ENCODE results near the gene CYB5R4. TPM values are rescaled to one million over a fixed set of nuclear protein-coding genes. Genes with fewer than 3 reads are reported as not detected.
"Not testable (repeated sequence)": the region's sequence is repeated elsewhere in the genome, so short reads cannot be mapped to it uniquely, and the experiment has no call there.

Gene CYB5R4
- total RNA-seq, 1 donor from 2014 or later, result 17.1 TPM

DNA sequence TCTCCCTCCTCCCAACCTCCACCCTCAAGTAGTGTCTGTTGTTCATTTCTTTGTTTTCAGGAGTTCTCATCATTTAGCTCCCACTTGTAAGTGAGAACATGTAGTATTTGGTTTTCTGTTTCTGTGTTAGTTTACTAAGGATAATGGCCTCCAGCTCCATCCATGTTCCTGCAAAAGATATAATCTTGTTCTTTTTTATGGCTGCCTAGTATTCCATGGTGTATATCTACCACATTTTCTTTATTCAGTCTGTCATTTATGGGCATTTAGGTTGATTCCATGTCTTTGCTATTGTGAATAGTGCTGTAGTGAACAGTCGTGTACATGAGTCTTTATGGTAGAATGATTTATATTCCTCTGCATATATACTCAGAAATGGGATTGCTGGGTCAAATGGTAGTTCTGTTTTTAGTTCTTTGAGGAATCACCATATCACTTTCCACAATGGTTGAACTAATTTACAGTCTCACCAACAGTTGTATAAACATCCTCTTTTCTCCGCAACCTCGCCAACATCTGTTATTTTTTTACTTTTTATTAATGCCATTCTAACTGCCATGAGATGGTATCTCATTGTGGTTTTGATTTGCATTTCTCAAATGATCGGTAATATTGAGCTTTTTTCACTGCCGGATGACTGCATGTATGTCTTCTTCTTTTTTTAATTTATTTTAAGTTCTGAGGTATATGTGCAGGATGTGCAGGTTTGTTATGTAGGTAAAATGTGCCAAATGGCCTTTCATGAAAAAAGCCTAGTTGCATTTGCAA is 48.3 kb downstream of the CYB5R4 start:
- DNase-seq (ENCODE audit: low read depth), result not testable (repeated sequence)

DNA sequence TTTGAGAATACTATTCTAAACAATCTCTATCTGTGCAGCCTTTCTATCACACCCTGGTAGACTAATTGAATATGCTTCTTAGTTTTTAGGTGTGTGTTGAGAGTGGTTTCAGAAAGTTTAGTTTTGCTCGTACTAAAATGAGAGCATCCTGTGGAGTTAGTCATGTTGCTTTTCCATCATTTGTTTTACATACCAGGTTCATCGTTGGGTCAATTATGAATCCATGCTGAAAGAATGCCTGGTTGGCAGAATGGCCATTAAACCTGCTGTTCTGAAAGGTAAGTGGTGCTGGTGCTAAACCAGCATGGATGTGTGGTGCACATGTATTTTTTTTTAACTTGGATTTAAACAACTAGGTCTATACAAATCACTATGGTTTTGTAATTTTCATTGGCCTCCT is 49.3 kb downstream of the CYB5R4 start:
- DNase-seq (ENCODE audit: low read depth), result peak; percentile 1

DNA sequence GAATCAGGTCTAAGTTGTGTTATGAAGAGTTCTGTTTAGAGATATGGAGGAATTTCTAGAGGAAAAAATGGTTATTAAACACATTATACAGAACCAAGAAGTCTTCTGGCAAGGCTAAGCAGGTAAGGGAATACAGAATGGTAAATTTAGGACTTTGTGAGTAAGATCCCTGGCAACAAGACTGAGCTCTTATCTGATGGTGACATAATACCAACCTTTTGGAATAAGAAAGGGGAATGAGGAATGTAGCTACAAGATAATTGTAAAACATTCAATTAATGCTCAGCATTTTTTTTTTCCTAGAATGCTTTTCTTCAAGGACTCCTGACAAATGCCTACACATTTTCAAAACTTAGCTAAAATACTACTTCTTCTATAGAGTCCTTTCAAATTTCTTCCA is 51.8 kb downstream of the CYB5R4 start:
- no peak for DNase-seq (ENCODE audit: low read depth)

DNA sequence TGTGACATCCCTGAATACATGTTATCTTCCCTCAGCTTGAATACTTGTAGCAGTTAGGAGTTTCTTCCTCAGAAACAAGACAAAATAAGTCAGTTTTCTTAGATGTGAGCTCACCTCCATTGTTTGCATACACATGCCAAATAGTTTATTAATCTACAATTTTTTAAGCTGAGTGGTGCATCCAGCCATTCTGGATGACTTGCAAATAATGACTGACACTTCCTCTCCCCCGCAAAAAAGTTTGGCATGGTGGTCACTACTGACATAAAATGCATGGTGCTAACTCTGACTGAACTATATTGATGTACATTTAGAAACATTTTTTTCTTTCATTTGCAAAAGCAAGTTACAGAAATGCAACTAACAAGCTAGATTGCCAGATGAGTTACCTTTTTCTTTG is 55.5 kb downstream of the CYB5R4 start:
- no peak for DNase-seq (ENCODE audit: low read depth)

DNA sequence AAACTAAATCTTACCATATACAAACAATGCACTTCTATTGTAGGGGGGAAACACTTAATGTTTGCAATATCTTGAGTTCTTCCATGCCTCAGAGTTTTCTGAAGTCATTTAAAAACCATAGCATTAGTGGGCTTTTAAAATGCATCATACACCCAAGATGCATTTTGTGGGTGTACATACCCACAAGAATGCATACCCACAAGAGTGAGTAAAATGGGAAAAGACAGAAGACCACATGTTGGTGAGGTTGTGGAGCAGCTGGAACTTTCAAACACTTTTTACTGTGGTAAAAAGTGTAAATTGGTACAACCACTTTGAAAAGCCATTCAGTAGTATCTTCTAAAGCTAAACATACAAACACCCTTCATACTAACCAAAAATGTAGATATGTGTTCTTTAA is 57.5 kb downstream of the CYB5R4 start:
- DNase-seq (ENCODE audit: low read depth), result no peak

DNA sequence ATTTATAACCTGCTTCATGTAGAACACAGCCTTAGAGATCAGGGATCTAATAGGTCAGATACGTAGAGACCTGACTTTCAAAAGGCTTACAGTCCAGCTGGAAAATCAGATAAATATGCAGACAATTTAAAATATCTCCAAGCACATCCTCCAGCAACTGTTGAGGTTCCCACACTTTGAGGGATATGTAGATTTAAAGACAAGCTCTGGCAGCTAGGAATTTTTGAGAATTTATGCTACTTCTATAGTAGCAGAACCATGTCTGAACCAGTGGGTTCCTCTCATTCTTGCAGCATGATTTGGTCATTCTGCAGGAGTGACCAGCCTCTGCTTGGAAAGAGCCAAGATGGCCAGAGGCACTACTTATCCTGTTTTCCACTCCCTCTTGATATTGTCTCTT is 60.5 kb downstream of the CYB5R4 start:
- no peak for DNase-seq (ENCODE audit: low read depth)

DNA sequence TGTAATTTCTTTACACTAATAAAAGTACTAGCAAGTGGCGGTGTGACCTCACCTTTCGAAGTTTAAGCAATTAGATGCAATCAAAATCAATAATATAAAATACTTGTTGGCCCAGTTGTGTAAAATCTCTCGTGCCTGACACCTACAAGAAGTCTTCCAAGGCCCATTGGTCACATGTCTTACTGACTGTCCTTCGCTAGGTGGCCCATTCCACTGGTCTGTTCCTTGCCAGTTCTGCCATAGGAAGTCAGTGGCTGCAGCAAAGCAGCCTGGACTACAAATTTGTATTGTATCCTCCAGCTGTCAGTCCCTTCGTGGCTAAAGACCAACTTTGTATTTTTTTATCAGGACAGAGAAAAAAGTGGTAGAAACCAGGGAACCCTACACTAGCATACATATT is 61.8 kb downstream of the CYB5R4 start:
- DNase-seq (ENCODE audit: low read depth), result no peak

DNA sequence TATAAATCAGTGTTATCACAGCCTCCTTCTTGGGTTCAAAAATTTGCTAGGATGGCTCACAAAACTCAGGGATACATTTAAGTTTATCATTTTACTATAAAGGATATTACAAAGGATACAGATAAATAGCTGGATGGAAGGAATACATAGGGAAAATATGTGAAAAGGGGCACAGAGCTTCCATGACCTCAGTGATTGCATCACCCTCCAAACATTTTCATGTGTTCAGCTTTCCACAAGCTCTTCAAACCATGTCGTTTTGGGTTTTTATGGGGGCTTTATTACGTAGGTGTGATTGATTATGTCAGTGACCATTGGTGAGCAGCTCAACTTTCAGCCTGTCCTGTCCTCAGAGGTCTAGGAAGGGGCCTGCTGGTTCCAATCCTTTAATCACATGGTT is 68.0 kb downstream of the CYB5R4 start:
- DNase-seq (ENCODE audit: low read depth), result no peak

DNA sequence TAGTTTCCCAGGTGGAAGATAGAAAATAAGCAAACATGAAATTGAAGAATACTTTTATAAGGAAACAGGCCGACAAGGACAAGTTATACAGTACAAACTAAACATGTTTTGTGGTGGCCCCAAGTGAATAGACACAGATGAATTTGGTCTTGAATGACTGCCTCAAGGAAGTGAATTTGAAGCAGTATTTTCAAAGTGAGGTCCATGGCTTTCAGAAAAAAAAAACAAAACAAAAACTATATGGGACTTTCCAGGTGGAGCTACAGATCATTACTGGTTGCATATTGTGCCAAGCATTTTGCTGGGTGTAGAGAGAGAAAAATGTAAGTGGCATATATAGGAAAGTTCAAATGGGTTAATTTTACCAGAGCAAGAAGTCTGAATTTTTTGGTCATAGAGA is 68.8 kb downstream of the CYB5R4 start:
- peak; percentile 8 for DNase-seq (ENCODE audit: low read depth)

DNA sequence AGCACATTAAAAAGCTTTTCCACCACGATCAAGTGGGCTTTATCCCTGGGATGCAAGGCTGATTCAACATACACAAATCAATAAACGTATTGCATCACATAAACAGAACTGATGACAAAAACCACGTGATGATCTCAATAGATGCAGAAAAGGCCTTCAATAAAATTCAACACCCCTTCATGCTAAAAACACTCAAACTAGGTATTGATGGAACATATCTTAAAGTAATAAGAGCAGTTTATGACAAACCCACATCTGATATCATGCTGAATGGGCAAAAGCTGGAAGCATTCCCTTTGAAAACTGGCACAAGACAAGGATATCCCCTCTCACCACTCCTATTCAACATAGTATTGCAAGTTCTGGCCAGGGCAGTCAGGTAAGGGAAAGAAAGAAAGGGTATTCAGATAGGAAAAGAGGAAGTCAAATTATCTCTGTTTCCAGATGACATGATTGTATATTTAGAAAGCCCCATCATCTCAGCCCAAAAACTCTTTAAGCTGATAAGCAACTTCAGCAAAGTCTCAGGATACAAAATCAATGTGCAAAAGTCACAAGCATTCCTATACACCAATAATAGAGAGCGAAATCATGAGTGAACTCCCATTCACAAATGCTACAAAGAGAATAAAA is 86.8 kb downstream of the CYB5R4 start:
- not testable (repeated sequence) for DNase-seq (ENCODE audit: low read depth)

DNA sequence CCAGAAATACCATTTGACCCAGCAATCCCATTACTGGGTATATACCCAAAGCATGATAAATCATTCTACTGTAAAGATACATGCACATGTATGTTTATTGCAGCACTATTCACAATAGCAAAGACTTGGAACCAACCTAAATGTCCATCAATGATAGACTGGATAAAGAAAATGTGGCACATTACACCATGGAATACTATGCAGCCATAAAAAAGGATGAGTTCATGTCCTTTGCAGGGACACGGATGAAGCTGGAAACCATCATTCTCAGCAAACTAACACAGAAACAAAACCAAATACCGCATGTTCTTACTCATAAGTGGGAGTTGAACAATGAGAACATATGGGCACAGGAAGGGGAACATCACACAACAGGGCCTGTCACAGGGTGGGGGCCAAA is 88.5 kb downstream of the CYB5R4 start:
- not testable (repeated sequence) for DNase-seq (ENCODE audit: low read depth)

DNA sequence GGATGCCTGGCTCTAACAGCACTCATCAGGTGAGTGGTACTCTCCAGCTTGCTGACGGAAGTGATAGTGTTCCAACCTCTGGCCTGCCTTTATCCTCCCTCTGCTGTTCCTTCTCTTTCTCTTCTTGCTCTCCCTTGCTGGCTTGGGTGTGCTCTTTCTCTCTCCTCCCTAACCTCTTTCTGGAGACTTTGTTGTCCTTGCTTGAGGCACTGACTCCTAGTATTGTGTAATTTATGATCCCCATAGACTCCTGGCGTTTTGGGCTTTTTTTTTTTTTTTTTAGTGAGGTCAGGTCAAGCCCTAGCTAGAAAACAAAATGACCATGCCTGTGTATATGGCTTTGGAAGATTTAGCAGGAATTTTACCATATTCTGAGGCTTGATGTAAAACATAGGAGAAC is 89.4 kb downstream of the CYB5R4 start:
- DNase-seq (ENCODE audit: low read depth), result peak; percentile 12

DNA sequence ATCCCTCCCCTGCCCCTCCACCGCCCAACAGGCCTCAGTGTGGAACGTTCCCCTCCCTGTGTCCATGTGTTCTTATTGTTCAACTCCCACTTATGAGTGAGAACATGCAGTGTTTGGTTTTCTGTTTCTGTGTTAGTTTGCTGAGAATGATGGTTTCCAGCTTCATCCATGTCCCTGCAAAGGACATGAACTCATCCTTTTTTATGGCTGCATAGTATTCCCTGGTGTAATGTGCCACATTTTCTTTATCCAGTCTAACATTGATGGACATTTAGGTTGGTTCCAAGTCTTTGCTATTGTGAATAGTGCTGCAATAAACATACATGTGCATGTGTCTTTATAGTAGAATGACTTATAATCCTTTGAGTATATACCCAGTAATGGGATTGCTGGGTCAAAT is 91.9 kb downstream of the CYB5R4 start:
- DNase-seq (ENCODE audit: low read depth), result not testable (repeated sequence)

DNA sequence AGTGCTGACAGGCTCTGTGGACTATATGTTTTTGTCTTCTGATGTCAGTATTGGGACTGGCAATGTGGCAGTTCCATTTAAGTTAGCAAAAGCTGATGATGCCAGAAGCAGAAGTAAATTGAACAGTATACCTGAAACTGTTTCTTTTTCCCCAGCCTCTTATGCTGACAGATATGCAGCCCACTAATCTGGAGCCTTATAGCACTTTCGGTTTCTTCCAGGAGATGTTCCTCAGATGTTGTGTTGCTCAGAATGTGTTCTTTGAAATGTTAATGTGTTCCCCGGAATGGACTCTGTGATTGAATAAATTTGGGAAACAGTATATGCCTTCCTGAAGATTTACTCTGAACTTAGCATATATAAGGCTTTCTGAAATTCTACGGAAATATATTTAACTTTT is 93.3 kb downstream of the CYB5R4 start:
- DNase-seq (ENCODE audit: low read depth), result no peak

DNA sequence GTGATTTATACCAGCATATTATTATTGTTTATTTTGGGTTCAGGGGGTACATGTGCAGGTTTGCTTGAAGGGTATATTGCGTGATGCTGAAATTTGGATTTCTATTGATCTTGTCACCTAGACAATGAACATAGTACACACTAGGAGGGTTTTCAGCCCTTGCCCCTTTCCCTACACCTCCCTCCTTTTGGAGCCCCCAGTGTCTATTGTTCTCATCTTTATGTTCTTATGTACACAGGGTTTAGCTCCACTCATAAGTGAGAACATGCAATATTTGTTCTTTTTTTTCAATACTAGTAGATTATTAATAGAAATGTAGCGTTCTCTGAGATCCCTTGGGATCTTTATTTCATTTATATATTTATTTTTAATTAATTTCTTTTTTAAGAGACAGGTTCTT is 94.9 kb downstream of the CYB5R4 start:
- no peak for DNase-seq (ENCODE audit: low read depth)

DNA sequence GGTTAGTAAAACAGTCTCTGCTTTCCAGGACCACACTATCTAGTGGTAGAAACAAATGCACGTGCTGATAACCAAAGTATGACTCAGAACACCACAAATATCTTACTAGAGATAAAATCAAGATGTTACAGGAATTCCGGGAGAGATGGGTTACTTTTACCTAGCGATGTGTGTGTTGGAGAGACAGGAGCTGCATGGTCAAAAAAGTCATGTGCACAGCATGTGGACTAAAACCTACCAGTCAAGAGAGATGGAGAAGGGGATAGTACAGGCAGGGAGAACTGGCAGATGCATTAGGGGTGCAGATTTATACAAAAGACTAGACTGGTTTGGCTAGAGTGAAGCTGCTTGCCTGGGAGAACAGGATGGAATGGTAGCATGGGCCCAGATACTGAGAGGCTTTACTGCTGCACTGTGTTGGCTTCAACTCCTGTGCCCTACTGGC is 98.8 kb downstream of the CYB5R4 start:
- DNase-seq (ENCODE audit: low read depth), result no peak

DNA sequence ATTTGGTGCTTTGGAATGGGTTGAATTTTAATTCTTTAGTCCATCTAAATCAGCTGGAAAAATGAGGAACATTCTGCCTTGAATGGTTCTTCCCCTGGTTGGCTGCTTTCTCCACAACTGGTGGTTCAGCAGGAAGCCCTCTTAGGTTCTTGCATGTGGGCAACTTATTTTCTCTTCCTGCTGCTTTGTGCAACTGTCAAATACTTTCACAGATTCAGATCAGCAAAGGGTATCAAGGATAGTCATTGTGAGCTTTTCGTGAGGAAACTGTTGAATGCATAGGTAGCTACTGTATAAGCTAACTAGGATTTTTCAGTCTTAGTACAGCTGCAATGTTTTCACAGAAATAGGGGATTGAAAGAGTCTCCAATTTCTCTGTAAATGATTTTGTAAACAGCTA is 101.2 kb downstream of the CYB5R4 start:
- DNase-seq (ENCODE audit: low read depth), result no peak

DNA sequence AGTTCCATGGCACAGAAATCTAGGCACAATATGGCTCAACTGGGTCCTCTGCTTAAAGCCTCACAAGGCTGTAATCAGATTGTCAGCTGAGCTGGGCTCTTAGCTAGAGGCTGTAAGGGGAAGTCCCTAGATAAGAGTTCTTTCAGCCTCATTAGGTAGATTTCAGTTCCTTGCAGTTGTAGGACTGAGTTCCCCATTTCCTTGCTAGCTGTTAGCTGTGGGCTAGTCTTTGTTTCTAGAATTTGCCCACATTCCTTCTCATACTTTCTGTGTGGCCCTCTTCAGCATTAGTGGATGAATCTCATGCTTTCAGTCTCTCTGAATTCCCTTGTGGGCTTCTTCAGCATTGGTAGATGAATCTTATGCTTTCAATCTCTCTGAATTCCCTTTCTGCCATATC is 103.1 kb downstream of the CYB5R4 start:
- DNase-seq (ENCODE audit: low read depth), result no peak

DNA sequence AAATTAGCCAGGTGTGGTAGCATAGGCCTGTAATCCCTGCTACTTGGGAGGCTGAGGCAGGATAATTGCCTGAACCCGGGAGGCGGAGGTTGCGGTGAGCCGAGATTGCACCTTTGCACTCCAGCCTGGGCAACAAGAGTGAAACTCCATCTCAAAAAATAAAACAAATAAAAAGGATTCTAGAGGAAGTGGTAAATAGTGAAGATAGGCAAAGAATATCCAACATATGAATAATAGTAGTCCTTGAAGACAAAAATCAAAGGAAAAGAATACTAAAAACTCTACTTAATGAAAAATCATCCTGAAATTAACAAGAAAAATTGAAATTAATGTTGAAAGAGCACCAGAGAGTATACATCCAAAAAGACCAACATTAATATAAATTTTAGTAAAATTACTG is 107.0 kb downstream of the CYB5R4 start:
- DNase-seq (ENCODE audit: low read depth), result no peak

DNA sequence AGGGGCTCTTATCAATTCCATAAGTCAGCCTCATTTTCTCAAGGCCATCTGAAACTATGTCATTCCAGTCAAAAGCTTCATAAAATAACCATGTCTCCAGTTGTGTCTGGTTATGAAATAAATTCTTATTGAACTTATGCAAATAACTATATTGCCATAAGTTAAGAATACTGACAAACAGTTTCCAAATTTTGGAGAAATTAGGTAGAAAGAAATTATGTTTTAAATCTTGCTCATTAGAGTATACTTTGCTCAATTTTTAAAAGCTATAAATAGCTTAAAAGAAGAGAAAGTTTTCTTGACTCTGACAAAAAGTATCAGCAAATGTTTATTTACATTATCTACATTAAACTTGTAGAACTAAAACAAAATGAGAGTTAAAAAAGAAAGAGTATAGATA is 111.1 kb downstream of the CYB5R4 start:
- DNase-seq (ENCODE audit: low read depth), result no peak

DNA sequence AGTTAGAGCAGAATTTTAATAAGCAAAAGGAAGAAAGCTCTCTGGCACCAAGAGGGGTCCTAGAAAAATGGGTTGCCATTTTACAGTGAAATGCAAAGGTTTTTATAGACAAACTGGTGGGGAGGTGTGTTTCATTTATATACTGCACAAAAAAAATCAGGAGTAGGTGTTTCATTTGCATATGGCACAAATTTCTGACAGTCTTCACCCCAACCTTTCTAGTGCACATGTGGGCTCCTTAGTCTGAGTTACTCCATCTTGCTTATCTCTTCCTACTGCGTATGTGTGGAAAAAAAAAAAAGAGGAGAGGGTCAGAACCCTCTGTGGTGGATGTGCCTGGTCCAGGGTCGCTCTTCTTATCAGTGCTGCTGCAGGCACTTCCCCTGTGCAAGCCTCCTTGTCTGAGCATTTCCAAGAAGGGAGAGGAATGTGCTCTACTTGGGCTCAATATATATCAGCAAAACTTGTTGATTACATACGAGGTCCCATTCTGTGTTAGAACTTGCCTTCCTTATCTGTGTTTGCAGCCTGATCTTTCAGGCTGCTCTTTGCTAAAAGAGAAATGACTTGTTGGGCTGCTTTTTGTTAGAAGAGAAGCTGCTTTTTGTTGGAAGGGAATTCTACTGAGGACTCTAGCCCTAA is 115.0 kb downstream of the CYB5R4 start:
- no peak for DNase-seq (ENCODE audit: low read depth)

DNA sequence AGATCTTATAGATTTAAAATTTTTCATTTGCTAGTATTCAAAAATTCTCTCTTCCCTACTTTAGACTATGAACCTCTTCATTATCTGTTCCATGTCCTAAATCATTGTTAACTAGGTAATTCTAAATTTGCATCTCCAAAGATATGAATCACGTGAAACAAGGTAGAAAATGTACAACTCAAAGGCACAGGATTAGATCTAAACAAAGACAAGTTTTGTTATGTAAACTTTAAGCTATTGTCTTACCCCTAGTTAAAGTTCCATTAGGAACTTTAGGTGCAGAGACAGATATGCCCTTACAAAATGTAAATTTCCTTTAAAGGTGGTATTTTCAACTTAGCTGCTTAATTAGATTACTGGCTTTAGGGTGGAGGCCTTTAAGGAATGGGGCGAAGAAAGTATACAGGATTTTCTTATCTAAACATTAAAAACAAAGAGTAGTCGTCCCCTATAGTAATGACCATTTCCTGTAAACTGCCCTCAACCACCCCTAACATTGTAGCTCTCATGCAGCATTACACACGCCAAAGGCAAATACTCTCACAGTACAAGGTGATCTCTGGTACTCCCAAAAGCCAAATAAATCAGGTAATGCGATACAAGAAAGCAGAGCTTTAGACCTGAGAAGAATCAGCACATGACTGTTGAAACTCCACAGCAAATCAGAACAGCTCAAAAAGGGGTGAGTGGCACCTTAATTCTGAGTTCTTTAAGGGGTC is 116.7 kb downstream of the CYB5R4 start:
- DNase-seq (ENCODE audit: low read depth), result no peak
